ENCODE measurements around the gene MALSU1.

The MALSU1 gene

GRCh38 chr7:23285657-23286646 lies 13.2 kb upstream of the MALSU1 start:
- no peak overlapping the region for H2AFZ ChIP-seq (ENCODE audit: low read length, unreplicated experiment)
- no peaks in the 10 kb centered on the region for H3K27me3 ChIP-seq (ENCODE audit: insufficient read depth, low read length)
- no peaks in the 10 kb centered on the region for H3K36me3 ChIP-seq (ENCODE audit: insufficient read depth, low read length)
- H3K79me2 ChIP-seq (ENCODE audit: control insufficient read depth, insufficient read depth, low read length, unreplicated experiment) = no peaks in the 10 kb centered on the region
- H3K27ac ChIP-seq (ENCODE audit: low read depth, low read length) = no peak overlapping the region
- H3K4me1 ChIP-seq (ENCODE audit: control insufficient read depth, insufficient read depth, low read length, unreplicated experiment) = no peaks in the 10 kb centered on the region
- no peak overlapping the region for H3K4me3 ChIP-seq (ENCODE audit: low read depth, low read length)

- no peaks in the 10 kb centered on the region for H3K4me1 ChIP-seq (ENCODE audit: control insufficient read depth, insufficient read depth, low read length, unreplicated experiment)
- H3K27me3 ChIP-seq (ENCODE audit: insufficient read depth, low read length) = no peaks in the 10 kb centered on the region
- no peak overlapping the region for H3K27ac ChIP-seq (ENCODE audit: low read depth, low read length)
- no peak overlapping the region for H2AFZ ChIP-seq (ENCODE audit: low read length, unreplicated experiment)
- H3K4me3 ChIP-seq (ENCODE audit: low read depth, low read length) = no peak overlapping the region
- H3K79me2 ChIP-seq (ENCODE audit: control insufficient read depth, insufficient read depth, low read length, unreplicated experiment) = no peaks in the 10 kb centered on the region
- no peaks in the 10 kb centered on the region for H3K36me3 ChIP-seq (ENCODE audit: insufficient read depth, low read length)
Observed at GRCh38 chr7:23287612-23288011, 11.5 kb upstream of the MALSU1 start.

- Histone ChIP-seq H3K36me3 (ENCODE audit: insufficient read depth, low read length) (no peaks in the 10 kb centered on the region), H3K27ac (ENCODE audit: low read depth, low read length) (no peak overlapping the region), H2AFZ (ENCODE audit: low read length, unreplicated experiment) (no peak overlapping the region), H3K27me3 (ENCODE audit: insufficient read depth, low read length) (no peaks in the 10 kb centered on the region), H3K4me1 (ENCODE audit: control insufficient read depth, insufficient read depth, low read length, unreplicated experiment) (peaks cover 13% of the 10 kb centered on the region), H3K4me3 (ENCODE audit: low read depth, low read length) (no peak overlapping the region), H3K79me2 (ENCODE audit: control insufficient read depth, insufficient read depth, low read length, unreplicated experiment) (no peaks in the 10 kb centered on the region)
Observed at GRCh38 chr7:23290993-23291392, 8.1 kb upstream of the MALSU1 start.

GRCh38 chr7:23291957-23292560 lies 7.1 kb upstream of the MALSU1 start:
- H3K36me3 ChIP-seq (ENCODE audit: insufficient read depth, low read length) = no peaks in the 10 kb centered on the region
- H3K4me3 ChIP-seq (ENCODE audit: low read depth, low read length) = no peak overlapping the region
- H3K27me3 ChIP-seq (ENCODE audit: insufficient read depth, low read length) = no peaks in the 10 kb centered on the region
- no peaks in the 10 kb centered on the region for H3K79me2 ChIP-seq (ENCODE audit: control insufficient read depth, insufficient read depth, low read length, unreplicated experiment)
- no peak overlapping the region for H2AFZ ChIP-seq (ENCODE audit: low read length, unreplicated experiment)
- H3K4me1 ChIP-seq (ENCODE audit: control insufficient read depth, insufficient read depth, low read length, unreplicated experiment) = peaks cover 13% of the 10 kb centered on the region
- no peak overlapping the region for H3K27ac ChIP-seq (ENCODE audit: low read depth, low read length)

GRCh38 chr7:23292623-23293022 lies 6.5 kb upstream of the MALSU1 start:
- H2AFZ ChIP-seq (ENCODE audit: low read length, unreplicated experiment) = no peak overlapping the region
- H3K4me1 ChIP-seq (ENCODE audit: control insufficient read depth, insufficient read depth, low read length, unreplicated experiment) = peaks cover 13% of the 10 kb centered on the region
- no peak overlapping the region for H3K4me3 ChIP-seq (ENCODE audit: low read depth, low read length)
- H3K27me3 ChIP-seq (ENCODE audit: insufficient read depth, low read length) = no peaks in the 10 kb centered on the region
- H3K27ac ChIP-seq (ENCODE audit: low read depth, low read length) = no peak overlapping the region
- H3K36me3 ChIP-seq (ENCODE audit: insufficient read depth, low read length) = no peaks in the 10 kb centered on the region
- no peaks in the 10 kb centered on the region for H3K79me2 ChIP-seq (ENCODE audit: control insufficient read depth, insufficient read depth, low read length, unreplicated experiment)

GRCh38 chr7:23293500-23294073 lies 5.6 kb upstream of the MALSU1 start:
- peaks cover 22% of the 10 kb centered on the region for H3K4me1 ChIP-seq (ENCODE audit: control insufficient read depth, insufficient read depth, low read length, unreplicated experiment)
- H2AFZ ChIP-seq (ENCODE audit: low read length, unreplicated experiment) = no peak overlapping the region
- H3K27me3 ChIP-seq (ENCODE audit: insufficient read depth, low read length) = no peaks in the 10 kb centered on the region
- H3K36me3 ChIP-seq (ENCODE audit: insufficient read depth, low read length) = no peaks in the 10 kb centered on the region
- H3K27ac ChIP-seq (ENCODE audit: low read depth, low read length) = no peak overlapping the region
- H3K79me2 ChIP-seq (ENCODE audit: control insufficient read depth, insufficient read depth, low read length, unreplicated experiment) = no peaks in the 10 kb centered on the region
- no peak overlapping the region for H3K4me3 ChIP-seq (ENCODE audit: low read depth, low read length)

- Histone ChIP-seq H3K27ac (ENCODE audit: low read depth, low read length) (no peak overlapping the region), H3K4me1 (ENCODE audit: control insufficient read depth, insufficient read depth, low read length, unreplicated experiment) (peaks cover 25% of the 10 kb centered on the region), H3K27me3 (ENCODE audit: insufficient read depth, low read length) (no peaks in the 10 kb centered on the region), H2AFZ (ENCODE audit: low read length, unreplicated experiment) (no peak overlapping the region), H3K36me3 (ENCODE audit: insufficient read depth, low read length) (no peaks in the 10 kb centered on the region), H3K4me3 (ENCODE audit: low read depth, low read length) (no peak overlapping the region), H3K79me2 (ENCODE audit: control insufficient read depth, insufficient read depth, low read length, unreplicated experiment) (peaks cover 6% of the 10 kb centered on the region)
Observed at GRCh38 chr7:23294549-23295400, 4.4 kb upstream of the MALSU1 start.

GRCh38 chr7:23295401-23295697 lies 3.8 kb upstream of the MALSU1 start:
- H3K79me2 ChIP-seq (ENCODE audit: control insufficient read depth, insufficient read depth, low read length, unreplicated experiment) = peaks cover 12% of the 10 kb centered on the region
- no peaks in the 10 kb centered on the region for H3K36me3 ChIP-seq (ENCODE audit: insufficient read depth, low read length)
- H2AFZ ChIP-seq (ENCODE audit: low read length, unreplicated experiment) = no peak overlapping the region
- no peaks in the 10 kb centered on the region for H3K27me3 ChIP-seq (ENCODE audit: insufficient read depth, low read length)
- peaks cover 26% of the 10 kb centered on the region for H3K4me1 ChIP-seq (ENCODE audit: control insufficient read depth, insufficient read depth, low read length, unreplicated experiment)
- H3K4me3 ChIP-seq (ENCODE audit: low read depth, low read length) = no peak overlapping the region
- no peak overlapping the region for H3K27ac ChIP-seq (ENCODE audit: low read depth, low read length)

- Histone ChIP-seq H3K36me3 (ENCODE audit: insufficient read depth, low read length) (peaks cover 7% of the 10 kb centered on the region), H2AFZ (ENCODE audit: low read length, unreplicated experiment) (peak overlapping the region; percentile 92), H3K27me3 (ENCODE audit: insufficient read depth, low read length) (no peaks in the 10 kb centered on the region), H3K4me1 (ENCODE audit: control insufficient read depth, insufficient read depth, low read length, unreplicated experiment) (peaks cover 41% of the 10 kb centered on the region), H3K79me2 (ENCODE audit: control insufficient read depth, insufficient read depth, low read length, unreplicated experiment) (peaks cover 40% of the 10 kb centered on the region), H3K27ac (ENCODE audit: low read depth, low read length) (peak overlapping the region; percentile 53), H3K4me3 (ENCODE audit: low read depth, low read length) (peak overlapping the region; percentile 86)
Observed at GRCh38 chr7:23298141-23298881, 828 bp upstream of the MALSU1 start.

Data from ACC112 (cell line).